ENCODE results near the gene MBLAC2.

Gene MBLAC2

GRCh38 chr5:90473396-90474234, 956 bp downstream of the MBLAC2 start:
- Histone ChIP-seq H3K4me1 (ENCODE audit: control insufficient read depth in 5 of 5, insufficient read depth in 5 of 5, low read length in 5 of 5) (peaks cover 0 to 24% (median 22%) of the 10 kb centered on the region in 5 donors), H3K27ac (ENCODE audit: low read depth, low read length) (peak overlapping the region; percentile 63), H3K27me3 (ENCODE audit: control insufficient read depth in 5 of 5, insufficient read depth in 4 of 5, low read length in 5 of 5) (no peaks in the 10 kb centered on the region), H3K9ac (ENCODE audit: low read length in 5 of 5) (peak overlapping the region in 4 of 5 donors; percentile 56 to 79 (median 67)), H3K36me3 (ENCODE audit: control insufficient read depth in 5 of 5, insufficient read depth in 5 of 5, low read length in 5 of 5) (no peaks in the 10 kb centered on the region), H3K4me3 (ENCODE audit: low read depth in 1 of 5, low read length in 5 of 5) (peak overlapping the region; percentile 70 to 100 (median 92)), H3K9me3 (ENCODE audit: control insufficient read depth in 5 of 5, low read length in 5 of 5) (no peaks in the 10 kb centered on the region)

GRCh38 chr5:90472783-90473395, 1.7 kb downstream of the MBLAC2 start:
- no peak overlapping the region for H3K27ac ChIP-seq (ENCODE audit: low read depth, low read length)
- peaks cover 0 to 1% (median 0%) of the 10 kb centered on the region in 5 donors for H3K36me3 ChIP-seq (ENCODE audit: control insufficient read depth in 5 of 5, insufficient read depth in 5 of 5, low read length in 5 of 5)
- H3K27me3 ChIP-seq (ENCODE audit: control insufficient read depth in 5 of 5, insufficient read depth in 4 of 5, low read length in 5 of 5) = no peaks in the 10 kb centered on the region
- no peaks in the 10 kb centered on the region for H3K9me3 ChIP-seq (ENCODE audit: control insufficient read depth in 5 of 5, low read length in 5 of 5)
- peaks cover 0 to 24% (median 22%) of the 10 kb centered on the region in 5 donors for H3K4me1 ChIP-seq (ENCODE audit: control insufficient read depth in 5 of 5, insufficient read depth in 5 of 5, low read length in 5 of 5)
- peak overlapping the region; percentile 70 to 100 (median 92) for H3K4me3 ChIP-seq (ENCODE audit: low read depth in 1 of 5, low read length in 5 of 5)
- H3K9ac ChIP-seq (ENCODE audit: low read length in 5 of 5) = peak overlapping the region in 3 of 5 donors; percentile 56 to 79 (median 69)

GRCh38 chr5:90461288-90461687, 13.3 kb downstream of the MBLAC2 start:
- H3K9ac ChIP-seq (ENCODE audit: low read length in 5 of 5) = no peak overlapping the region
- H3K9me3 ChIP-seq (ENCODE audit: control insufficient read depth in 5 of 5, low read length in 5 of 5) = no peaks in the 10 kb centered on the region
- peaks cover 0 to 3% (median 2%) of the 10 kb centered on the region in 5 donors for H3K36me3 ChIP-seq (ENCODE audit: control insufficient read depth in 5 of 5, insufficient read depth in 5 of 5, low read length in 5 of 5)
- no peak overlapping the region for H3K27ac ChIP-seq (ENCODE audit: low read depth, low read length)
- no peaks in the 10 kb centered on the region for H3K4me1 ChIP-seq (ENCODE audit: control insufficient read depth in 5 of 5, insufficient read depth in 5 of 5, low read length in 5 of 5)
- no peak overlapping the region for H3K4me3 ChIP-seq (ENCODE audit: low read depth in 1 of 5, low read length in 5 of 5)
- no peaks in the 10 kb centered on the region for H3K27me3 ChIP-seq (ENCODE audit: control insufficient read depth in 5 of 5, insufficient read depth in 4 of 5, low read length in 5 of 5)

GRCh38 chr5:90446961-90447360, 27.6 kb downstream of the MBLAC2 start:
- Histone ChIP-seq H3K27me3 (ENCODE audit: control insufficient read depth in 5 of 5, insufficient read depth in 4 of 5, low read length in 5 of 5) (no peaks in the 10 kb centered on the region), H3K4me1 (ENCODE audit: control insufficient read depth in 5 of 5, insufficient read depth in 5 of 5, low read length in 5 of 5) (no peaks in the 10 kb centered on the region), H3K9ac (ENCODE audit: low read length in 5 of 5) (no peak overlapping the region), H3K36me3 (ENCODE audit: control insufficient read depth in 5 of 5, insufficient read depth in 5 of 5, low read length in 5 of 5) (no peaks in the 10 kb centered on the region), H3K9me3 (ENCODE audit: control insufficient read depth in 5 of 5, low read length in 5 of 5) (no peaks in the 10 kb centered on the region), H3K4me3 (ENCODE audit: low read depth in 1 of 5, low read length in 5 of 5) (no peak overlapping the region), H3K27ac (ENCODE audit: low read depth, low read length) (no peak overlapping the region)

GRCh38 chr5:90440644-90441043, 33.9 kb downstream of the MBLAC2 start:
- H3K27ac ChIP-seq (ENCODE audit: low read depth, low read length) = no peak overlapping the region
- no peak overlapping the region for H3K4me3 ChIP-seq (ENCODE audit: low read depth in 1 of 5, low read length in 5 of 5)
- no peaks in the 10 kb centered on the region for H3K36me3 ChIP-seq (ENCODE audit: control insufficient read depth in 5 of 5, insufficient read depth in 5 of 5, low read length in 5 of 5)
- H3K27me3 ChIP-seq (ENCODE audit: control insufficient read depth in 5 of 5, insufficient read depth in 4 of 5, low read length in 5 of 5) = no peaks in the 10 kb centered on the region
- H3K4me1 ChIP-seq (ENCODE audit: control insufficient read depth in 5 of 5, insufficient read depth in 5 of 5, low read length in 5 of 5) = peaks cover 0 to 4% (median 4%) of the 10 kb centered on the region in 5 donors
- no peaks in the 10 kb centered on the region for H3K9me3 ChIP-seq (ENCODE audit: control insufficient read depth in 5 of 5, low read length in 5 of 5)
- no peak overlapping the region for H3K9ac ChIP-seq (ENCODE audit: low read length in 5 of 5)

GRCh38 chr5:90438100-90438499, 36.5 kb downstream of the MBLAC2 start:
- Histone ChIP-seq H3K27me3 (ENCODE audit: control insufficient read depth in 5 of 5, insufficient read depth in 4 of 5, low read length in 5 of 5) (no peaks in the 10 kb centered on the region), H3K36me3 (ENCODE audit: control insufficient read depth in 5 of 5, insufficient read depth in 5 of 5, low read length in 5 of 5) (no peaks in the 10 kb centered on the region), H3K9ac (ENCODE audit: low read length in 5 of 5) (no peak overlapping the region), H3K27ac (ENCODE audit: low read depth, low read length) (no peak overlapping the region), H3K4me1 (ENCODE audit: control insufficient read depth in 5 of 5, insufficient read depth in 5 of 5, low read length in 5 of 5) (peaks cover 0 to 4% (median 4%) of the 10 kb centered on the region in 5 donors), H3K9me3 (ENCODE audit: control insufficient read depth in 5 of 5, low read length in 5 of 5) (no peaks in the 10 kb centered on the region), H3K4me3 (ENCODE audit: low read depth in 1 of 5, low read length in 5 of 5) (no peak overlapping the region)

GRCh38 chr5:90437663-90438062, 36.9 kb downstream of the MBLAC2 start:
- no peak overlapping the region for H3K4me3 ChIP-seq (ENCODE audit: low read depth in 1 of 5, low read length in 5 of 5)
- H3K4me1 ChIP-seq (ENCODE audit: control insufficient read depth in 5 of 5, insufficient read depth in 5 of 5, low read length in 5 of 5) = peaks cover 0 to 4% (median 4%) of the 10 kb centered on the region in 5 donors
- no peak overlapping the region for H3K27ac ChIP-seq (ENCODE audit: low read depth, low read length)
- H3K27me3 ChIP-seq (ENCODE audit: control insufficient read depth in 5 of 5, insufficient read depth in 4 of 5, low read length in 5 of 5) = no peaks in the 10 kb centered on the region
- no peaks in the 10 kb centered on the region for H3K36me3 ChIP-seq (ENCODE audit: control insufficient read depth in 5 of 5, insufficient read depth in 5 of 5, low read length in 5 of 5)
- H3K9ac ChIP-seq (ENCODE audit: low read length in 5 of 5) = no peak overlapping the region
- H3K9me3 ChIP-seq (ENCODE audit: control insufficient read depth in 5 of 5, low read length in 5 of 5) = no peaks in the 10 kb centered on the region

- Histone ChIP-seq H3K9ac (ENCODE audit: low read length in 5 of 5) (no peak overlapping the region), H3K36me3 (ENCODE audit: control insufficient read depth in 5 of 5, insufficient read depth in 5 of 5, low read length in 5 of 5) (no peaks in the 10 kb centered on the region), H3K4me1 (ENCODE audit: control insufficient read depth in 5 of 5, insufficient read depth in 5 of 5, low read length in 5 of 5) (no peaks in the 10 kb centered on the region), H3K27me3 (ENCODE audit: control insufficient read depth in 5 of 5, insufficient read depth in 4 of 5, low read length in 5 of 5) (no peaks in the 10 kb centered on the region), H3K9me3 (ENCODE audit: control insufficient read depth in 5 of 5, low read length in 5 of 5) (no peaks in the 10 kb centered on the region), H3K27ac (ENCODE audit: low read depth, low read length) (no peak overlapping the region), H3K4me3 (ENCODE audit: low read depth in 1 of 5, low read length in 5 of 5) (no peak overlapping the region)
These were observed 40.4 kb downstream of the MBLAC2 start for GRCh38 chr5:90434116-90434714.

GRCh38 chr5:90424245-90424644, 50.3 kb downstream of the MBLAC2 start:
- H3K9ac ChIP-seq (ENCODE audit: low read length in 5 of 5) = no peak overlapping the region
- H3K27ac ChIP-seq (ENCODE audit: low read depth, low read length) = no peak overlapping the region
- H3K27me3 ChIP-seq (ENCODE audit: control insufficient read depth in 5 of 5, insufficient read depth in 4 of 5, low read length in 5 of 5) = no peaks in the 10 kb centered on the region
- H3K36me3 ChIP-seq (ENCODE audit: control insufficient read depth in 5 of 5, insufficient read depth in 5 of 5, low read length in 5 of 5) = no peaks in the 10 kb centered on the region
- H3K4me1 ChIP-seq (ENCODE audit: control insufficient read depth in 5 of 5, insufficient read depth in 5 of 5, low read length in 5 of 5) = no peaks in the 10 kb centered on the region
- H3K4me3 ChIP-seq (ENCODE audit: low read depth in 1 of 5, low read length in 5 of 5) = no peak overlapping the region
- no peaks in the 10 kb centered on the region for H3K9me3 ChIP-seq (ENCODE audit: control insufficient read depth in 5 of 5, low read length in 5 of 5)

- Histone ChIP-seq H3K27me3 (ENCODE audit: control insufficient read depth in 5 of 5, insufficient read depth in 4 of 5, low read length in 5 of 5) (no peaks in the 10 kb centered on the region), H3K36me3 (ENCODE audit: control insufficient read depth in 5 of 5, insufficient read depth in 5 of 5, low read length in 5 of 5) (no peaks in the 10 kb centered on the region), H3K4me1 (ENCODE audit: control insufficient read depth in 5 of 5, insufficient read depth in 5 of 5, low read length in 5 of 5) (no peaks in the 10 kb centered on the region), H3K9me3 (ENCODE audit: control insufficient read depth in 5 of 5, low read length in 5 of 5) (no peaks in the 10 kb centered on the region), H3K27ac (ENCODE audit: low read depth, low read length) (no peak overlapping the region), H3K4me3 (ENCODE audit: low read depth in 1 of 5, low read length in 5 of 5) (no peak overlapping the region), H3K9ac (ENCODE audit: low read length in 5 of 5) (no peak overlapping the region)
These were observed 53.4 kb downstream of the MBLAC2 start for GRCh38 chr5:90421136-90421535.

Measured in subcutaneous abdominal adipose tissue (tissue), 5 donors.